WTC11 (cell line): ENCODE measurements around the gene KCNIP1. TPM values are rescaled to one million over a fixed set of nuclear protein-coding genes. Genes with fewer than 3 reads are reported as not detected.

Experiments used
- ATAC-seq: fragments of 200-7000 bp; cut with Tn5 transposase; 2 replicates; pipeline ENCODE4 v1.10.0; 2021; ENCODE audit warnings: mild to moderate bottlenecking, moderate library complexity
- CTCF ChIA-PET: fragments of 300-600 bp; sonication (Branson Sonifier 250); formaldehyde crosslinking; loops from one replicate; lab custom pipeline; 2021; ENCODE audit warnings: antibody characterized with exemption; lab: Charles Lee
- POLR2A ChIA-PET: fragments of 350-600 bp; sonication (Branson Sonifier 250); formaldehyde crosslinking; loops from one replicate; lab custom pipeline; 2021; ENCODE audit warnings: antibody characterized with exemption; lab: Charles Lee
- DNase-seq: peaks from one replicate; pipeline ENCODE4 v3.0.0; 2021; ENCODE audit warnings: low spot score
- H3K27ac Mint-ChIP-seq: 2 replicates; pipeline ENCODE4 v1.8.0; 2021; ENCODE audit warnings: mixed read lengths
- H3K27me3 Mint-ChIP-seq: 2 replicates; pipeline ENCODE4 v1.8.0; 2021; ENCODE audit warnings: low read depth, mild to moderate bottlenecking, moderate library complexity, mixed read lengths
- H3K36me3 Mint-ChIP-seq: 2 replicates; pipeline ENCODE4 v1.8.0; 2021; ENCODE audit warnings: mixed read lengths
- H3K4me1 Mint-ChIP-seq: 2 replicates; pipeline ENCODE4 v1.8.0; 2022; ENCODE audit warnings: mixed read lengths
- H3K4me3 Mint-ChIP-seq: 2 replicates; pipeline ENCODE4 v1.8.0; 2021; ENCODE audit warnings: mild to moderate bottlenecking, moderate library complexity, mixed read lengths
- H3K9me3 Mint-ChIP-seq: 2 replicates; pipeline ENCODE4 v1.8.0; 2021; ENCODE audit warnings: mixed read lengths
- ELF4 ChIP-seq: sonication (generic); formaldehyde crosslinking; IDR thresholded peaks from 2 replicates; pipeline ENCODE4 v1.8.1; 2022; ENCODE audit warnings: low read depth, mild to moderate bottlenecking, moderate library complexity, missing genetic modification reagents
- EMX1 ChIP-seq: fragments of 250-450 bp; sonication (Bioruptor Pico); IDR thresholded peaks from 2 replicates; pipeline ENCODE4 v1.8.0; 2021; ENCODE audit warnings: mild to moderate bottlenecking
- ETV6 ChIP-seq: sonication (generic); formaldehyde crosslinking; IDR thresholded peaks from 2 replicates; pipeline ENCODE4 v1.8.1; 2022; ENCODE audit warnings: mild to moderate bottlenecking, missing genetic modification reagents
- FOXP1 ChIP-seq: sonication (generic); formaldehyde crosslinking; IDR thresholded peaks from 2 replicates; pipeline ENCODE4 v1.8.0; 2022; ENCODE audit warnings: missing genetic modification reagents, mild to moderate bottlenecking, moderate library complexity, borderline replicate concordance
- RORB ChIP-seq: fragments of 250-450 bp; sonication (Bioruptor Pico); IDR thresholded peaks from 2 replicates; pipeline ENCODE4 v1.9.0; 2021; ENCODE audit warnings: mild to moderate bottlenecking
- SMAD4 ChIP-seq: sonication (generic); formaldehyde crosslinking; IDR thresholded peaks from 2 replicates; pipeline ENCODE4 v1.8.0; 2022; ENCODE audit warnings: mild to moderate bottlenecking, missing genetic modification reagents
- TCF7 ChIP-seq: sonication (generic); formaldehyde crosslinking; IDR thresholded peaks from 2 replicates; pipeline ENCODE4 v1.8.0; 2022; ENCODE audit warnings: mild to moderate bottlenecking, low read depth, missing genetic modification reagents, moderate library complexity
- TEAD1 ChIP-seq: sonication (generic); formaldehyde crosslinking; IDR thresholded peaks from 2 replicates; pipeline ENCODE4 v1.8.0; 2022; ENCODE audit warnings: mild to moderate bottlenecking, missing genetic modification reagents
- TEAD4 ChIP-seq: sonication (generic); formaldehyde crosslinking; IDR thresholded peaks from 2 replicates; pipeline ENCODE4 v1.8.0; 2022; ENCODE audit warnings: mild to moderate bottlenecking, missing genetic modification reagents
- ZNF121 ChIP-seq: sonication (generic); formaldehyde crosslinking; IDR thresholded peaks from 2 replicates; pipeline ENCODE4 v1.8.0; 2023; ENCODE audit warnings: missing genetic modification reagents
- ZNF219 ChIP-seq: sonication (generic); formaldehyde crosslinking; IDR thresholded peaks from 2 replicates; pipeline ENCODE4 v1.8.0; 2023; ENCODE audit warnings: missing genetic modification reagents, mild to moderate bottlenecking, borderline replicate concordance
- ZNF232 ChIP-seq: sonication (generic); formaldehyde crosslinking; IDR thresholded peaks from 2 replicates; pipeline ENCODE4 v1.8.0; 2022; ENCODE audit warnings: mild to moderate bottlenecking, missing genetic modification reagents
- ZNF396 ChIP-seq: fragments of 250-450 bp; sonication (Bioruptor Pico); IDR thresholded peaks from 2 replicates; pipeline ENCODE4 v1.8.0; 2021; ENCODE audit warnings: mild to moderate bottlenecking, moderate library complexity, borderline replicate concordance
- ZNF416 ChIP-seq: fragments of 250-450 bp; sonication (Bioruptor Pico); IDR thresholded peaks from 2 replicates; pipeline ENCODE4 v1.9.0; 2021; ENCODE audit warnings: mild to moderate bottlenecking, inconsistent platforms
- total RNA-seq: library from RNA; stranded (reverse); gene quantifications from 3 replicates; pipeline ENCODE4 v1.2.3, GENCODE V29; 2021
- TF ChIP-seq, protein P1 (sequence below): sonication (generic); formaldehyde crosslinking; IDR thresholded peaks from 2 replicates; pipeline ENCODE4 v1.8.0; 2023; ENCODE audit warnings: missing genetic modification reagents, mild to moderate bottlenecking, borderline replicate concordance
- TF ChIP-seq, protein P2 (sequence below): fragments of 250-450 bp; sonication (Bioruptor Pico); IDR thresholded peaks from 2 replicates; pipeline ENCODE4 v1.9.0; 2021; ENCODE audit warnings: moderate library complexity, mild to moderate bottlenecking, inconsistent platforms, borderline replicate concordance
- TF ChIP-seq, protein P3 (sequence below): sonication (generic); formaldehyde crosslinking; IDR thresholded peaks from 2 replicates; pipeline ENCODE4 v1.8.1; 2023; ENCODE audit warnings: mild to moderate bottlenecking, missing genetic modification reagents, borderline replicate concordance
- TF ChIP-seq, protein P4 (sequence below): sonication (generic); formaldehyde crosslinking; IDR thresholded peaks from 2 replicates; pipeline ENCODE4 v1.8.0; 2022; ENCODE audit warnings: missing genetic modification reagents
- TF ChIP-seq, protein P5 (sequence below): sonication (generic); formaldehyde crosslinking; IDR thresholded peaks from 2 replicates; pipeline ENCODE4 v1.8.1; 2023; ENCODE audit warnings: mild to moderate bottlenecking, moderate library complexity, missing genetic modification reagents
- TF ChIP-seq, protein P6 (sequence below): sonication (generic); formaldehyde crosslinking; IDR thresholded peaks from 2 replicates; pipeline ENCODE4 v1.8.0; 2022; ENCODE audit warnings: mild to moderate bottlenecking, missing genetic modification reagents
- TF ChIP-seq, protein P7 (sequence below): fragments of 250-450 bp; sonication (Bioruptor Pico); IDR thresholded peaks from 2 replicates; pipeline ENCODE4 v2.1.2; 2022; ENCODE audit warnings: mild to moderate bottlenecking, moderate library complexity

Gene KCNIP1
- total RNA-seq, 1 experiment from 2014 or later = 0.59 TPM

DNA sequence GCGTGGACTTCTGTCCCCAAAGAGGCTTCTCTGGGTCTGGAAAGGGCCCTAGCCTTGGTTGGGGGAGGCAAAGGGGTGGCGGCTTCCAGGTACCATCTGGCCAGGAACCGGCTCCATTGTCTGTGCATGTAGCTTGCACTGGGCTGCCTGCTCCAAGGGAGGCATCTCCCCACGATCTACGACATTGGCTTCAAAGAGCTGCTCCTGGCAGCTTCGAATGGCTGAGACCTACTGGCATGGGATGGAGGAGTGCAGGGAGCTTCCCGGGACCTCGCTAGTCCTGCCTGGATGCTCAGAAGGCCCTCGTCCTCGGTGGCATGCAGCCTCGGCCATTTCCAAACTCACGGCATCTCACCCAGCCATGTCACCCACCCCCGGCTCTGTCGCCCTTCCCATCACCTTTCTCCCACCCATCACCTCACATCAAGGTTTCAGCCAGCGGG, 137.8 kb downstream of the KCNIP1 start (continued):
- TF ChIP-seq SMAD4 (CRISPR knock-in tag) (no peak), RORB (CRISPR knock-in tag) (no peak), TCF7 (CRISPR knock-in tag) (no peak), TEAD4 (no peak), FOXP1 (CRISPR knock-in tag) (no peak), TEAD1 (CRISPR knock-in tag) (no peak), ELF4 (CRISPR knock-in tag) (no peak), ZNF416 (CRISPR knock-in tag) (no peak), ZNF121 (no peak), ZNF232 (CRISPR knock-in tag) (no peak)
- TF ChIP-seq, protein P1, sequence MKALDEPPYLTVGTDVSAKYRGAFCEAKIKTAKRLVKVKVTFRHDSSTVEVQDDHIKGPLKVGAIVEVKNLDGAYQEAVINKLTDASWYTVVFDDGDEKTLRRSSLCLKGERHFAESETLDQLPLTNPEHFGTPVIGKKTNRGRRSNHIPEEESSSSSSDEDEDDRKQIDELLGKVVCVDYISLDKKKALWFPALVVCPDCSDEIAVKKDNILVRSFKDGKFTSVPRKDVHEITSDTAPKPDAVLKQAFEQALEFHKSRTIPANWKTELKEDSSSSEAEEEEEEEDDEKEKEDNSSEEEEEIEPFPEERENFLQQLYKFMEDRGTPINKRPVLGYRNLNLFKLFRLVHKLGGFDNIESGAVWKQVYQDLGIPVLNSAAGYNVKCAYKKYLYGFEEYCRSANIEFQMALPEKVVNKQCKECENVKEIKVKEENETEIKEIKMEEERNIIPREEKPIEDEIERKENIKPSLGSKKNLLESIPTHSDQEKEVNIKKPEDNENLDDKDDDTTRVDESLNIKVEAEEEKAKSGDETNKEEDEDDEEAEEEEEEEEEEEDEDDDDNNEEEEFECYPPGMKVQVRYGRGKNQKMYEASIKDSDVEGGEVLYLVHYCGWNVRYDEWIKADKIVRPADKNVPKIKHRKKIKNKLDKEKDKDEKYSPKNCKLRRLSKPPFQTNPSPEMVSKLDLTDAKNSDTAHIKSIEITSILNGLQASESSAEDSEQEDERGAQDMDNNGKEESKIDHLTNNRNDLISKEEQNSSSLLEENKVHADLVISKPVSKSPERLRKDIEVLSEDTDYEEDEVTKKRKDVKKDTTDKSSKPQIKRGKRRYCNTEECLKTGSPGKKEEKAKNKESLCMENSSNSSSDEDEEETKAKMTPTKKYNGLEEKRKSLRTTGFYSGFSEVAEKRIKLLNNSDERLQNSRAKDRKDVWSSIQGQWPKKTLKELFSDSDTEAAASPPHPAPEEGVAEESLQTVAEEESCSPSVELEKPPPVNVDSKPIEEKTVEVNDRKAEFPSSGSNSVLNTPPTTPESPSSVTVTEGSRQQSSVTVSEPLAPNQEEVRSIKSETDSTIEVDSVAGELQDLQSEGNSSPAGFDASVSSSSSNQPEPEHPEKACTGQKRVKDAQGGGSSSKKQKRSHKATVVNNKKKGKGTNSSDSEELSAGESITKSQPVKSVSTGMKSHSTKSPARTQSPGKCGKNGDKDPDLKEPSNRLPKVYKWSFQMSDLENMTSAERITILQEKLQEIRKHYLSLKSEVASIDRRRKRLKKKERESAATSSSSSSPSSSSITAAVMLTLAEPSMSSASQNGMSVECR = no peak
- TF ChIP-seq, protein P2, sequence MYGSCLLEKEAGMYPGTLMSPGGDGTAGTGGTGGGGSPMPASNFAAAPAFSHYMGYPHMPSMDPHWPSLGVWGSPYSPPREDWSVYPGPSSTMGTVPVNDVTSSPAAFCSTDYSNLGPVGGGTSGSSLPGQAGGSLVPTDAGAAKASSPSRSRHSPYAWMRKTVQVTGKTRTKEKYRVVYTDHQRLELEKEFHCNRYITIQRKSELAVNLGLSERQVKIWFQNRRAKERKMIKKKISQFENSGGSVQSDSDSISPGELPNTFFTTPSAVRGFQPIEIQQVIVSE (CRISPR knock-in tag) = no peak

DNA sequence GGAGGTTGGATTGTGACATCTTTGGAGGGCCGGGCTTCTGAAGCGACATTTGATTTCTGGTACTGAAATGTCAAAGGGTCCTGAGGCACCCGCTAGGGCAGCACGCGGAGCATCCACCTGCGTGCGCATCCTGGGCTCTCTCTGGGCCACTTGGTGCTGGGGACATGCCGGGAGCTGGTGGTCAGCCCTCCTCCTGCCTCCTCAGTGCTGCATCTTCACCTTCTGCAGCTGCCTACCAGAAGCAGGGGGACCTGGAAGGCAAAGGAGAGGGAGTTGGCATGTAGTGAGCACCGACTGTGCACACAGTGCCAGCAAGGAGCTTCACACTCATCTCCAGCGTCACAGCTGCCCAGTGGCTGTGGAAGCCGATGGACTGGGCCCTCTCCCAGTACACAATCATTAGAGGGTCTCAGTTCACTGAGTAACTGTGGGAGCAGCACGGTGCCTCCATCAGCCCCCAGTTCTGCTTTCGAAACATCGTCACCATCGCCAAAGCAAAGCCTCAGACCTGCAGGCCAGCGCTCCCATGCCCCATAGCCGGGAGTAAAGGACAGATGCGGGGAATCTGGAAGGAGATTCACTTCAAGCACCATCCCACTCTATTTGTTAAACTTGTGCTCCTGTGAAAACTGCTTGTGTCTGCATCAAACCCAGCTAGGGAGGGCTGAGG, 138.4 kb downstream of the KCNIP1 start:
- H3K9me3 Mint-ChIP-seq = peaks cover 4% of the 10 kb centered on the region; the same call in 1 of the 2 replicates
- no peak for ATAC-seq
- H3K27ac Mint-ChIP-seq = no peak overlapping the region
- peaks cover 5% of the 10 kb centered on the region for H3K27me3 Mint-ChIP-seq
- peaks cover 35% of the 10 kb centered on the region for H3K4me1 Mint-ChIP-seq
- H3K36me3 Mint-ChIP-seq = no peaks in the 10 kb centered on the region
- POLR2A ChIA-PET = no interaction called here
- CTCF ChIA-PET = interaction anchor here (1.9 to 5.0 kb wide), 2 partner anchors 9 to 149 kb away, joined by 6 to 55 read pairs; no protein-coding TSS in a partner anchor
- H3K4me3 Mint-ChIP-seq = no peak overlapping the region
- no peak for DNase-seq
- TF ChIP-seq TEAD4 = no peak
- TF ChIP-seq ETV6 (CRISPR knock-in tag) = no peak
- no peak for TF ChIP-seq EMX1 (CRISPR knock-in tag)
- TF ChIP-seq, protein P3, sequence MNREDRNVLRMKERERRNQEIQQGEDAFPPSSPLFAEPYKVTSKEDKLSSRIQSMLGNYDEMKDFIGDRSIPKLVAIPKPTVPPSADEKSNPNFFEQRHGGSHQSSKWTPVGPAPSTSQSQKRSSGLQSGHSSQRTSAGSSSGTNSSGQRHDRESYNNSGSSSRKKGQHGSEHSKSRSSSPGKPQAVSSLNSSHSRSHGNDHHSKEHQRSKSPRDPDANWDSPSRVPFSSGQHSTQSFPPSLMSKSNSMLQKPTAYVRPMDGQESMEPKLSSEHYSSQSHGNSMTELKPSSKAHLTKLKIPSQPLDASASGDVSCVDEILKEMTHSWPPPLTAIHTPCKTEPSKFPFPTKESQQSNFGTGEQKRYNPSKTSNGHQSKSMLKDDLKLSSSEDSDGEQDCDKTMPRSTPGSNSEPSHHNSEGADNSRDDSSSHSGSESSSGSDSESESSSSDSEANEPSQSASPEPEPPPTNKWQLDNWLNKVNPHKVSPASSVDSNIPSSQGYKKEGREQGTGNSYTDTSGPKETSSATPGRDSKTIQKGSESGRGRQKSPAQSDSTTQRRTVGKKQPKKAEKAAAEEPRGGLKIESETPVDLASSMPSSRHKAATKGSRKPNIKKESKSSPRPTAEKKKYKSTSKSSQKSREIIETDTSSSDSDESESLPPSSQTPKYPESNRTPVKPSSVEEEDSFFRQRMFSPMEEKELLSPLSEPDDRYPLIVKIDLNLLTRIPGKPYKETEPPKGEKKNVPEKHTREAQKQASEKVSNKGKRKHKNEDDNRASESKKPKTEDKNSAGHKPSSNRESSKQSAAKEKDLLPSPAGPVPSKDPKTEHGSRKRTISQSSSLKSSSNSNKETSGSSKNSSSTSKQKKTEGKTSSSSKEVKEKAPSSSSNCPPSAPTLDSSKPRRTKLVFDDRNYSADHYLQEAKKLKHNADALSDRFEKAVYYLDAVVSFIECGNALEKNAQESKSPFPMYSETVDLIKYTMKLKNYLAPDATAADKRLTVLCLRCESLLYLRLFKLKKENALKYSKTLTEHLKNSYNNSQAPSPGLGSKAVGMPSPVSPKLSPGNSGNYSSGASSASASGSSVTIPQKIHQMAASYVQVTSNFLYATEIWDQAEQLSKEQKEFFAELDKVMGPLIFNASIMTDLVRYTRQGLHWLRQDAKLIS = no peak
- TF ChIP-seq ZNF219 (CRISPR knock-in tag) = no peak
- TF ChIP-seq, protein P4, sequence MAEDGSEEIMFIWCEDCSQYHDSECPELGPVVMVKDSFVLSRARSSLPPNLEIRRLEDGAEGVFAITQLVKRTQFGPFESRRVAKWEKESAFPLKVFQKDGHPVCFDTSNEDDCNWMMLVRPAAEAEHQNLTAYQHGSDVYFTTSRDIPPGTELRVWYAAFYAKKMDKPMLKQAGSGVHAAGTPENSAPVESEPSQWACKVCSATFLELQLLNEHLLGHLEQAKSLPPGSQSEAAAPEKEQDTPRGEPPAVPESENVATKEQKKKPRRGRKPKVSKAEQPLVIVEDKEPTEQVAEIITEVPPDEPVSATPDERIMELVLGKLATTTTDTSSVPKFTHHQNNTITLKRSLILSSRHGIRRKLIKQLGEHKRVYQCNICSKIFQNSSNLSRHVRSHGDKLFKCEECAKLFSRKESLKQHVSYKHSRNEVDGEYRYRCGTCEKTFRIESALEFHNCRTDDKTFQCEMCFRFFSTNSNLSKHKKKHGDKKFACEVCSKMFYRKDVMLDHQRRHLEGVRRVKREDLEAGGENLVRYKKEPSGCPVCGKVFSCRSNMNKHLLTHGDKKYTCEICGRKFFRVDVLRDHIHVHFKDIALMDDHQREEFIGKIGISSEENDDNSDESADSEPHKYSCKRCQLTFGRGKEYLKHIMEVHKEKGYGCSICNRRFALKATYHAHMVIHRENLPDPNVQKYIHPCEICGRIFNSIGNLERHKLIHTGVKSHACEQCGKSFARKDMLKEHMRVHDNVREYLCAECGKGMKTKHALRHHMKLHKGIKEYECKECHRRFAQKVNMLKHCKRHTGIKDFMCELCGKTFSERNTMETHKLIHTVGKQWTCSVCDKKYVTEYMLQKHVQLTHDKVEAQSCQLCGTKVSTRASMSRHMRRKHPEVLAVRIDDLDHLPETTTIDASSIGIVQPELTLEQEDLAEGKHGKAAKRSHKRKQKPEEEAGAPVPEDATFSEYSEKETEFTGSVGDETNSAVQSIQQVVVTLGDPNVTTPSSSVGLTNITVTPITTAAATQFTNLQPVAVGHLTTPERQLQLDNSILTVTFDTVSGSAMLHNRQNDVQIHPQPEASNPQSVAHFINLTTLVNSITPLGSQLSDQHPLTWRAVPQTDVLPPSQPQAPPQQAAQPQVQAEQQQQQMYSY = no peak
- TF ChIP-seq, protein P5, sequence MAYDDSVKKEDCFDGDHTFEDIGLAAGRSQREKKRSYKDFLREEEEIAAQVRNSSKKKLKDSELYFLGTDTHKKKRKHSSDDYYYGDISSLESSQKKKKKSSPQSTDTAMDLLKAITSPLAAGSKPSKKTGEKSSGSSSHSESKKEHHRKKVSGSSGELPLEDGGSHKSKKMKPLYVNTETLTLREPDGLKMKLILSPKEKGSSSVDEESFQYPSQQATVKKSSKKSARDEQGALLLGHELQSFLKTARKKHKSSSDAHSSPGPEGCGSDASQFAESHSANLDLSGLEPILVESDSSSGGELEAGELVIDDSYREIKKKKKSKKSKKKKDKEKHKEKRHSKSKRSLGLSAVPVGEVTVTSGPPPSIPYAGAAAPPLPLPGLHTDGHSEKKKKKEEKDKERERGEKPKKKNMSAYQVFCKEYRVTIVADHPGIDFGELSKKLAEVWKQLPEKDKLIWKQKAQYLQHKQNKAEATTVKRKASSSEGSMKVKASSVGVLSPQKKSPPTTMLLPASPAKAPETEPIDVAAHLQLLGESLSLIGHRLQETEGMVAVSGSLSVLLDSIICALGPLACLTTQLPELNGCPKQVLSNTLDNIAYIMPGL (CRISPR knock-in tag) = no peak
- TF ChIP-seq, protein P6, sequence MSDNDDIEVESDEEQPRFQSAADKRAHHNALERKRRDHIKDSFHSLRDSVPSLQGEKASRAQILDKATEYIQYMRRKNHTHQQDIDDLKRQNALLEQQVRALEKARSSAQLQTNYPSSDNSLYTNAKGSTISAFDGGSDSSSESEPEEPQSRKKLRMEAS (CRISPR knock-in tag) = no peak
- TF ChIP-seq ZNF396 (CRISPR knock-in tag) = no peak
- TF ChIP-seq, protein P7, sequence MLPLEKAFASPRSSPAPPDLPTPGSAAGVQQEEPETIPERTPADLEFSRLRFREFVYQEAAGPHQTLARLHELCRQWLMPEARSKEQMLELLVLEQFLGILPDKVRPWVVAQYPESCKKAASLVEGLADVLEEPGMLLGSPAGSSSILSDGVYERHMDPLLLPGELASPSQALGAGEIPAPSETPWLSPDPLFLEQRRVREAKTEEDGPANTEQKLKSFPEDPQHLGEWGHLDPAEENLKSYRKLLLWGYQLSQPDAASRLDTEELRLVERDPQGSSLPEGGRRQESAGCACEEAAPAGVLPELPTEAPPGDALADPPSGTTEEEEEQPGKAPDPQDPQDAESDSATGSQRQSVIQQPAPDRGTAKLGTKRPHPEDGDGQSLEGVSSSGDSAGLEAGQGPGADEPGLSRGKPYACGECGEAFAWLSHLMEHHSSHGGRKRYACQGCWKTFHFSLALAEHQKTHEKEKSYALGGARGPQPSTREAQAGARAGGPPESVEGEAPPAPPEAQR (CRISPR knock-in tag) = no peak
